ENCODE data around the gene DTD1.

DTD1 gene

GRCh38 chr20:18578581-18578980, 9.3 kb upstream of the DTD1 start:
- no peak overlapping the region for H3K4me3 ChIP-seq (ENCODE audit: control insufficient read depth, low read depth, low read length)
- no peak for DNase-seq (ENCODE audit: low read depth)
- TF ChIP-seq CTCF (IDR thresholded peaks at IDR 0.05; ENCODE audit: control insufficient read depth, insufficient read depth, low read depth, low read length, missing control alignments), result no peak

- TF ChIP-seq CTCF (IDR thresholded peaks at IDR 0.05; ENCODE audit: control insufficient read depth, insufficient read depth, low read depth, low read length, missing control alignments), result no peak
- no peak for DNase-seq (ENCODE audit: low read depth)
- no peak overlapping the region for H3K4me3 ChIP-seq (ENCODE audit: control insufficient read depth, low read depth, low read length)
Measured at GRCh38 chr20:18580012-18580411, 7.8 kb upstream of the DTD1 start.

- TF ChIP-seq CTCF (IDR thresholded peaks at IDR 0.05; ENCODE audit: control insufficient read depth, insufficient read depth, low read depth, low read length, missing control alignments), result no peak
- DNase-seq (ENCODE audit: low read depth), result peak; percentile 63
Measured at GRCh38 chr20:18585134-18585533, 2.7 kb upstream of the DTD1 start.

GRCh38 chr20:18588574-18588933, 700 bp downstream of the DTD1 start:
- no peak for TF ChIP-seq CTCF (IDR thresholded peaks at IDR 0.05; ENCODE audit: control insufficient read depth, insufficient read depth, low read depth, low read length, missing control alignments)
- DNase-seq (ENCODE audit: low read depth), result no peak

More at GRCh38 chr20:18585134-18585533, 2.7 kb upstream of the DTD1 start:
- no peak overlapping the region for H3K4me3 ChIP-seq (ENCODE audit: control insufficient read depth, low read depth, low read length)

GRCh38 chr20:18589941-18590674, 2.3 kb downstream of the DTD1 start:
- H3K4me3 ChIP-seq (ENCODE audit: control insufficient read depth, low read depth, low read length), result no peak overlapping the region
- no peak for DNase-seq (ENCODE audit: low read depth)
- no peak for TF ChIP-seq CTCF (IDR thresholded peaks at IDR 0.05; ENCODE audit: control insufficient read depth, insufficient read depth, low read depth, low read length, missing control alignments)

More at GRCh38 chr20:18588574-18588933, 700 bp downstream of the DTD1 start:
- peak overlapping the region; percentile 66 for H3K4me3 ChIP-seq (ENCODE audit: control insufficient read depth, low read depth, low read length)

DNA sequence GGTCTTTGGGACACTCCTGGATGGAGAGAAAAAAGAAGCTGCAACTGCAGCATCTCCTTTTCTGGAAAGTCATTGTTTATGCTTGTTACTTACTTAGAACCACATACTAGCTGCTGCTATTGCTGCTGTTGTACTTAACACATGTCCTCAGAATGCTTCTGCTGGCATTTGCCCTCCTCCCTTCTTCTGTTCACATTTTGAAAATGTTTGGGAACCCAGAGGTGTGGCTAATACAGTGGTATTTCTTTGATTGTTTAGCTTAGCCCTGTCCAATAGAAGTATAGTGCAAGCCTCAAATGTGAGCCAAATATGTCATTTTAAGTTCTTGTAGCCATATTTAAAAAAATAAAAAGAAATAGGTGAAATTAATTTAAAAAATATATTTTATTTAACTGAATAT, 8.4 kb downstream of the DTD1 start:
- H3K4me3 ChIP-seq (ENCODE audit: control insufficient read depth, low read depth, low read length), result no peak overlapping the region
- DNase-seq (ENCODE audit: low read depth), result no peak
- no peak for TF ChIP-seq CTCF (IDR thresholded peaks at IDR 0.05; ENCODE audit: control insufficient read depth, insufficient read depth, low read depth, low read length, missing control alignments)
